HG03108 (cell line): ENCODE results near the gene MAEA.

Experiments used
- ATAC-seq: cut with Tn5 transposase; IDR thresholded peaks from one replicate; pipeline ENCODE4 v1.9.1; 2021; ENCODE audit warnings: moderate library complexity; ENCODE audit not compliant: unreplicated experiment

Gene MAEA

DNA sequence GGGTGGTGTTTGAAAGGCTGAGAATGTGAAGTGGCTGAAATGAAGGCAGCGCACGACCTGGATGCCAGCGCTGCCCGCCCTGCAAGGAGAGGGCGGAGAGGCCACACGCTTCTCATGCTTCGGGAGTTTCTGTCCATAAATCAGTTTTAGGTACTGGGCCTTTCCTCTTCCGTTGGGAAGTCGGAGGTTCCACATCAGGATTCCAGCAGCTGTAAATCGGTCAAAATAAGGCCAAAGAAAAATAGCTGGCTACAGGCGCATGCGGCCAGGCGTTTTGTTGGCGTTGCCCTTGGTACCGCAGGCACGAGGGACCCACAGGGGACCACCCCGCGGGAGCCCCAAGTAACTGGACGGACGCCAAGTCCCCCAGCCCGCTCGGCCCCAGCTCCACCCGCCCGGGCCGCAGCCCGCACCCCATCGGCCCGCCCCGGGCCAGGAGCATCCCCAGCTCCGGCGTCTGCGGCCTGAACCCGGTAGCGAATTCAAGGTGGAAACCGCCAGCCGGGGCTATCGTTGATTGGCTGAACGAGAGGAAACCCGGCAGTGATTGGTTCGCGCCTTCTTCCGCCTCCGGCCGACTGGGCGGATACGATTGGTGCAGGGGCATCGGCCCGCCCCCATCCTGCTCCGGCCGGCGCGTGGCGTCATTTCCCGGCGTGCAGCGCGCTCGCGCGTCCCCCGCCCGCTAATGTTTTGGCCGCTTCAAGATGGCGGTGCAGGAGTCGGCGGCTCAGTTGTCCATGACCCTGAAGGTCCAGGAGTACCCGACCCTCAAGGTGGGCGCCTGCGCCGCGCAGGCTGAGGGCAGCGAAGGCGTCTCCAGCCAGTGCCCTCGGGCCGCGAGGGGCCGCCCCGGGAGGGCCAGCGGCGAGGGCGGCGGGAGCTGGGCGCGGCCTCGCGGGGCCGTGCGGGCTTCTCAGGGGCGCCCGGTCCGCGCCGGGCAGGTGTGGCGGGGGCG, at the start of gene MAEA:
TSS of gene MAEA (plus strand) at position 685 of the 958 bp plus-strand sequence. CDS start at position 708, 23 bp downstream.
- ATAC-seq = peak; percentile 92

DNA sequence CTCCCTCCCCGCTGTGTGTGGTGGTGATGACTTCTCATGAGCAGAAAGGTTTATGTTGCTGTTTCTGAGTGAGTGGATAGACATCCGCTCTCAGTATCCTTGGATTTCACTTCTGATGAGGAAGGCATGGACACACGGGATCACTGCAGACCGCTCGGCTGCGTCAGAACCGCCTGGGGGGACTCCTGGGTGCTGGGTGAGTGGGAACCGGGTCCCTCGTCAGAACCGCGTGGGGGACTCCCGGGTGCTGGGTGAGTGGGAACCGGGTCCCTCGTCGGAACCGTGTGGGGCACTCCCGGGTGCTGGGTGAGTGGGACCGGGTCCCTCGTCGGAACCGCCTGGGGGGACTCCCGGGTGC, 49.8 kb upstream of the MAEA start:
- no peak for ATAC-seq

- ATAC-seq = no peak
Observed at GRCh38 chr4:1240721-1241465, 48.8 kb upstream of the MAEA start.

DNA sequence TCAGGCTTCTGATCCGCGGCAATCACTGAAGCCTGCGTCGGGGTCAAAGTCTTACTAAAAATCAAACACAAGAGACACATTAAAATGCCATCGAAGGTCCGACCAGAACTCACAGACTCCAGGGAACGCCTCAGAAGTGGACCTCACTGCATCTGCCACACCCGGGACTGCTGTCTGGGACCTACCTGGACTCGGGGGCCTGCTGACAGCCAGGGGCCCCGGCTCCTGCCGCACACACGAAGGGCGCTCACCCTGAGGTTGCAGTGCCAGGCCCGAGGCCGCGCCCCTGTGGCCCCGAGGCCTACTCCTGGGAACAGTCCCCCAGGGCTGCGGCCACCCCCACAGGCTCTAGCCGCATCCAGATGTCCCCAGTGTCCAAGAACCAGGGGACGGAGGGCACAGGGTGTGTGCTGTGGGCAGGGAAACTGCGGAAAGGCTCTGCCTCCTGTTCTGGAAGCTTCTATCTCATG, 48.2 kb upstream of the MAEA start:
- ATAC-seq = no peak

- no peak for ATAC-seq
Observed at GRCh38 chr4:1241936-1242505, 47.7 kb upstream of the MAEA start.

GRCh38 chr4:1242506-1243450, 46.9 kb upstream of the MAEA start:
- ATAC-seq = no peak

DNA sequence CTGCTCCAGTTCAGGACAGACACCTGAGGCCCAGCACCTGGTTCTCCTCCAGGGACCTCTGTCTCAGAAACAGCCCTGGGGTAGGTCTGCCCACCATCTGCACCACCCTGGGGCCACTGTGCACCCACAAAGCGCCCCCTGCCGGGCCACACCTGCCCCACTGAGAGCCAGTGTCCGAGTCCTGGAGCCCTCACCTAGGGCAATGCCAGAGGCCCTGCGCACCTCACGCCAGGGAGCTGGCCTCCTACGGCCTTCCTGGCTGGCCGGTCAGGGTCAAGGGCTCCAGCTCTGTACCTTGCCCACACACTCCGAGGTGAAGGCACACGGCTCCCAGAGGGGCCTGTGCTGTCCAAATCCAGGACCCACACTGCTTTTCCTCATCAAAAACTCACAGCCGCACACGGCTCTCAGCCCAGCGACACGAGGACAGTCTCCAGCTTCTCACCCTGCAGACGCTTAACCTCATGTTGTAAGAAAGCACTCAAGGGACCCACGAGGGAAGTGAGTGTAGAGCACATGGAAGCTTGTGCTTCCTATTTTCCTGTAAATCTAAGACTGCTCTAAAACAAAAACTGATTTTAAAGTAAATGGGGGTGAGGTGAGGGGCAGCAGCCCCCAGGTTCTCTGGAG, 46.1 kb upstream of the MAEA start:
- no peak for ATAC-seq

- ATAC-seq = no peak
Observed at GRCh38 chr4:1244081-1244977, 45.4 kb upstream of the MAEA start.

- ATAC-seq = no peak
Observed at GRCh38 chr4:1244978-1245471, 44.7 kb upstream of the MAEA start.

DNA sequence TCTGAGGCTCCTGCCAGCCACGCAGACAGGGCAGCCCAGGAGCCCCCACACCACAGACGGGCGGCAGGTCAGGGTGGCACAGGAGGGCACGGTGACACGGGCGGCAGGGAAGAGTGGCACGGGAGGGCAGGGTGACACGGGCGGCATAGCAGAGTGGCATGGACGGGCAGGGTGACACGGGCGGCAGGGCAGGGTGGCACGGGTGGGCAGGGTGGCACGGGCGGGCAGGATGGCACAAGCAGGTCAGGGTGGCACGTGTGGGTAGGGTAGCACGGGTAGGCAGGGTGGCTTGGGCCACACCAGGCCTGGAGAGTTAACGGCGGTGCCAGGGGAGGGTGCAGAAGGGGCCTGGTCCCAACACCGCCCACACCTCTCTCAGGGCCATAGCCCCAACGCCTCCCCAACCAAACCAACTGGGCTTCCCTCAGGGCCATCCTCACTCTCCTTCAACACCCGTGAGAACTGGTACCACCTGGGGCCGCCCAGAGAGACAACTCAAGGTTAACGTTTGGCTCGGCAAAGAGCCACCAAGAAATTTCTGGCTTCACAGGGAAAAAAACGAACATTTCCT, 44.1 kb upstream of the MAEA start:
- no peak for ATAC-seq

- ATAC-seq = no peak
Observed at GRCh38 chr4:1246111-1246881, 43.4 kb upstream of the MAEA start.

GRCh38 chr4:1246901-1247863, 42.5 kb upstream of the MAEA start:
- no peak for ATAC-seq

GRCh38 chr4:1247864-1248244, 41.8 kb upstream of the MAEA start:
- ATAC-seq = no peak

DNA sequence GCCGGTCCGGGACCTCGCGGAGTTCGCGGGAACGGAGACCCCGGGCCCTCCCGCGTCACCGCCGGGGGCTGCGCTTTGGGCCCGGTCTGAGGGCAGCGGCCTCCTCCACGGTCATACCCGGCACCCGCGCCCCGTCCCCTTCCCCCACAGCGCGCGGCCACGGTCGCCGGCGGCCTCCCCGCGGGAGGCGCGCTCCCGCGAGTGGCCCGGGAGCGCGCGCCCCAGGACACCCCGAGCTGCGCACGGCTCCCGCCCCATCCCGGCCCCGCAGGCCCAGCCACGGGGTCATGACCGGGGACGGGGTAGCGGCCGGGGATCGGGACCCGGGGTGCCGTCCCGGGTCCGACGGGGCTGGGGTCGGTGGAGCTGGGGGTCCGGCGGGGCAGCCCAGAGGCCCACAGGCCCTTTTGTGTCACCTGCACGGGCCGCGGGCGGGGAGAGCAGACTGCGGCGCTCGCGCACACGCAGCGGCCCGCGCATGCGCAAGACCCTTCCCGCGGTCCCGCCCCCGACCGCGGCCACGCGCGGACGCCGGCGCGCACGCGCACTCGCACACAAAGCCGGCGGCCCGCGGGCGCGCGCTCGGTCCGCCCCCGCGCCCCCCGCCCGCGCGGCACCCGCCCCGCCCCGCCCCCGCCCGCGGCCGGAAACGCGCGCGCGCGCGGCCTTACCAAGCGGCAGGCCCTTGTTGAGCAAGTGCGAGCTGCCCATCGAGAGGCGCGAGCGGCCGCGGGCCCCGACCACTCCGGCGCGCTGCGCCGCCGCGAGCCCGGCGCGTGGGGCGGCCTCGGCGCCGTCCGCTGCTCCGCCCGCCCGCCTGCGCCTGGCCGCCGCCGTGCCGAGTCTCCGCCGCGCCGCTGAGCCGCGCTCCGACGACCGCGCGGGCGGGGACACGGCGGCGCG, 41.2 kb upstream of the MAEA start, which contains the start of gene CTBP1:
TSS of gene CTBP1 (minus strand) at position 886 of the 903 bp plus-strand sequence. CDS start 7,799 bp downstream, outside the sequence.
- peak; percentile 28 for ATAC-seq

- peak; percentile 42 for ATAC-seq
Observed at GRCh38 chr4:1249148-1249730, 40.5 kb upstream of the MAEA start.
